ENCODE data around the gene CACNG5. TPM values are rescaled to one million over a fixed set of nuclear protein-coding genes. Genes with fewer than 3 reads are reported as not detected.

Gene CACNG5
- total and polyA plus RNA-seq, 7 donors, result 1.1 TPM; not detected in 6

DNA sequence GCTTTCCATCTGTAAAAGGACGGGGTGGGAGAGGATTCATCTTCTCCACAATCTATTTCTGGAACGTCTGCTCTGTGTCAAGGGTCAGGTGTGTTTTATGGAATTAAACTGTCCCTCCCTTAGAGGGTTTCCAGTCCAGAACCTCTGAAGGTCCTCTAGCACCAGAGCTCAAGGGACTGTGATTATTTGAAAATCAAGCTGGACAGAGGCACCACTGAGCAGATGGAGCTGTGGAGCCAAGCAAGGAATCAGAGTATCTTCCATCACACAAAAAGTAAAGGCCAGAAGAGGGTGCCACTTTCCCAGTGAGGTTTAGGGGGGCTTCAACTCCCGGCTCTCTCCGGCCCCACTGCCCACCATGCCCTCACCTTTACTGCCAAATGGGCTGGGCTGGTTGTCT lies 6.8 kb downstream of the CACNG5 start:
- H3K27me3 ChIP-seq, result peaks cover 0 to 16% (median under 1%) of the 10 kb centered on the region in 3 donors
- H3K36me3 ChIP-seq, result no peaks in the 10 kb centered on the region
- TF ChIP-seq, protein P1, sequence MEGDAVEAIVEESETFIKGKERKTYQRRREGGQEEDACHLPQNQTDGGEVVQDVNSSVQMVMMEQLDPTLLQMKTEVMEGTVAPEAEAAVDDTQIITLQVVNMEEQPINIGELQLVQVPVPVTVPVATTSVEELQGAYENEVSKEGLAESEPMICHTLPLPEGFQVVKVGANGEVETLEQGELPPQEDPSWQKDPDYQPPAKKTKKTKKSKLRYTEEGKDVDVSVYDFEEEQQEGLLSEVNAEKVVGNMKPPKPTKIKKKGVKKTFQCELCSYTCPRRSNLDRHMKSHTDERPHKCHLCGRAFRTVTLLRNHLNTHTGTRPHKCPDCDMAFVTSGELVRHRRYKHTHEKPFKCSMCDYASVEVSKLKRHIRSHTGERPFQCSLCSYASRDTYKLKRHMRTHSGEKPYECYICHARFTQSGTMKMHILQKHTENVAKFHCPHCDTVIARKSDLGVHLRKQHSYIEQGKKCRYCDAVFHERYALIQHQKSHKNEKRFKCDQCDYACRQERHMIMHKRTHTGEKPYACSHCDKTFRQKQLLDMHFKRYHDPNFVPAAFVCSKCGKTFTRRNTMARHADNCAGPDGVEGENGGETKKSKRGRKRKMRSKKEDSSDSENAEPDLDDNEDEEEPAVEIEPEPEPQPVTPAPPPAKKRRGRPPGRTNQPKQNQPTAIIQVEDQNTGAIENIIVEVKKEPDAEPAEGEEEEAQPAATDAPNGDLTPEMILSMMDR (IDR thresholded peaks at IDR 0.05), result no peak
- no peak for TF ChIP-seq POLR2AphosphoS5 (IDR thresholded peaks at IDR 0.05)
- TF ChIP-seq POLR2A (IDR thresholded peaks at IDR 0.05), result no peak
- TF ChIP-seq EP300 (IDR thresholded peaks at IDR 0.05), result no peak
- no peaks in the 10 kb centered on the region for H3K9me3 ChIP-seq
- H3K27ac ChIP-seq, result no peak overlapping the region
- H3K4me3 ChIP-seq, result no peak overlapping the region
- WGBS, 2 donors, result 55 to 71% methylated on average over 3 to 4 of the region's 4 CpGs
- no peaks in the 10 kb centered on the region for H3K4me1 ChIP-seq
- intact Hi-C loops (cut with DNase I), result no loop called here
- DNase-seq, result no peak

DNA sequence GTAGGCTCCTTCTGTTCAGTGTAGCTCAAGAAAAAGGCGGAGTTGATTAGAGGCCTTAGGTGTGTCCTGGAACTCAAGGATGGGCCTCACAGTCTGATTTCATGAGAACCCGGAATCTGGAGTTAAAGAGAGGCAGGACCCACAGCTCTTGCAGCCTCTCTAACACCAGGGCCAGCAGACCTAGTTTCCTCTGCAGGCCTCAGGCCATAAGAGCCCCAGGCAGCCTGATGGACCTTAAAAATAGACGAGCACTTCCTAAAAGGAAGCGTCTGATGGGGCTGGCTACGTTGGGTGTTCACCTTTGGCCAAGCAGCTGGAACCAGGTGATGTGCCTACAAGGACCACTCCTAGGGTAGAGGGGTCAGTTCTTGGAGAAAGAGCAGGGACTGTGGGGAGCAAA lies 7.6 kb downstream of the CACNG5 start:
- intact Hi-C loops (cut with DNase I), result no loop called here
- WGBS, 2 donors, result 74 to 78% methylated on average over 5 of the region's 5 CpGs

DNA sequence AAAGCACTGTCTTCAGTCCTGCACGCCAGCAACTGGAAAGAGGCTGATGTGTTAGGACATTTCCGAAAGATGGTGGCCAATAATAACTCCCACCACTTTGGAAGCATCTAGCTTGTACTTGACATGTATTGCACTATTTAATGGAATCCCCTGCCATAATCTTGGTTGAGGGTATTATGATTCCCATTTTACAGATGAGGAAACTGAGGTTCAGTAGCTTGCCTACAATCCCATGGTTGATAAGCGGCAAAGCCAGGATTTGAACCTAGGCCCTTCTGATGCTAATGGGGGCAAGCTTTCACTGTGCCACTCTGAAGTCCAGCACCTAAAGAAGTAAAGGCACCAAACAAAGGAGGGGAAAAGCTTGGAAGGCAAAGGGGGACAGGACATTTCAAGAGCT lies 8.0 kb downstream of the CACNG5 start:
- H3K36me3 ChIP-seq, result no peaks in the 10 kb centered on the region
- no peak for DNase-seq
- no peaks in the 10 kb centered on the region for H3K9me3 ChIP-seq
- no peaks in the 10 kb centered on the region for H3K4me1 ChIP-seq
- intact Hi-C loops (cut with DNase I), result no loop called here
- H3K27ac ChIP-seq, result no peak overlapping the region
- no peak overlapping the region for H3K4me3 ChIP-seq
- peaks cover 0 to 6% (median 0%) of the 10 kb centered on the region in 3 donors for H3K27me3 ChIP-seq
- TF ChIP-seq POLR2AphosphoS5 (IDR thresholded peaks at IDR 0.05) (no peak), POLR2A (IDR thresholded peaks at IDR 0.05) (no peak), EP300 (IDR thresholded peaks at IDR 0.05) (no peak)
- TF ChIP-seq, protein P1 (IDR thresholded peaks at IDR 0.05), result no peak
- WGBS, 2 donors, result 95 to 97% methylated on average over 3 of the region's 3 CpGs

More for the DNA sequence above, 7.6 kb downstream of the CACNG5 start:
- Histone ChIP-seq H3K27ac (no peak overlapping the region), H3K4me1 (no peaks in the 10 kb centered on the region), H3K4me3 (no peak overlapping the region), H3K9me3 (no peaks in the 10 kb centered on the region), H3K27me3 (peaks cover 0 to 11% (median 0%) of the 10 kb centered on the region in 3 donors), H3K36me3 (no peaks in the 10 kb centered on the region)
- no peak for DNase-seq
- TF ChIP-seq, protein P1 (IDR thresholded peaks at IDR 0.05), result no peak
- no peak for TF ChIP-seq POLR2A (IDR thresholded peaks at IDR 0.05)
- no peak for TF ChIP-seq POLR2AphosphoS5 (IDR thresholded peaks at IDR 0.05)
- TF ChIP-seq EP300 (IDR thresholded peaks at IDR 0.05), result no peak

DNA sequence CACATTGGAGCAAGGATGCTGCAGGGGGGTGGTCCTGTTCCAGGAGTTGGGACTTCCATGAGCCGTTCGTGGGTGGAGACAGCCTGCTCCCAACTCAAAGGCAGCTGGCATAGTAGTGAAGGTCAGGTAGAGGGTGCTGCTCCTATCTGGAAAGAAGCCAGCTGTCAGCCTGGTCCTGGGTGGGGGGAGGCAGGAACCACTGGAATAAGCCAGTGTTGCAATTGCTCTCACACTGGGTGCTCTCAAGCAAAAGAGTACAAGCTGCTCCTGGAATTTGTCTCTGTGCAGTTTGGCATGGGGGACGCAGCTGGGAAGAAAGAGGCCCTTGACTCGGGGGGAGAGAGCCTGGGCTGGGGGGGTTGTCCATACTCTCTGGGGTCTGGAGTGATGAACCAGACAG lies 8.7 kb downstream of the CACNG5 start:
- Histone ChIP-seq H3K27me3 (peaks cover 0 to 6% (median 0%) of the 10 kb centered on the region in 3 donors), H3K9me3 (no peaks in the 10 kb centered on the region), H3K36me3 (no peaks in the 10 kb centered on the region), H3K4me1 (no peaks in the 10 kb centered on the region), H3K4me3 (no peak overlapping the region), H3K27ac (no peak overlapping the region)
- WGBS, 2 donors, result 64 to 80% methylated on average over 4 of the region's 4 CpGs
- no peak for DNase-seq
- intact Hi-C loops (cut with DNase I), result no loop called here
- TF ChIP-seq POLR2A (IDR thresholded peaks at IDR 0.05), result no peak
- TF ChIP-seq, protein P1 (IDR thresholded peaks at IDR 0.05), result no peak
- no peak for TF ChIP-seq EP300 (IDR thresholded peaks at IDR 0.05)
- TF ChIP-seq POLR2AphosphoS5 (IDR thresholded peaks at IDR 0.05), result no peak

DNA sequence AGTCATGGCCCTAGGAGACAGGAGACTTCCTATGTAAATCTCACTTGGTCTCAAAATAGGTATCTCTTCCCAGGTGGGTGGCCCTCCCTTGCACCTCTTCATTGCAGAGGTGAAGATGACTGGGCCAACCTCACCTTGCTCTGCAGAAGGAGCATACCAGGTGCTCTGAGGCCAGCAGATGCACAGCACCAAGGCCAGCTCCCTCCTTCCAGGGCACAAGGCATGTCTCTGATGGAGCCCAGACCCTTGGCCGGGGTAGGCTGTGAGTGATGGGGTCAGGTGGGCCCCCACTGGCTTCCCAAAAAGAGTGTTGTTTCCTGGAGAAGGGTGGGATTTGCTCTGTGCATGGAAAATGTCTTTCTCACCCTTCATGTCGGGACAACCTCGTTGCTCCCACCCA lies 12.8 kb downstream of the CACNG5 start:
- TF ChIP-seq POLR2A (IDR thresholded peaks at IDR 0.05) (no peak), EP300 (IDR thresholded peaks at IDR 0.05) (no peak), POLR2AphosphoS5 (IDR thresholded peaks at IDR 0.05) (no peak)
- TF ChIP-seq, protein P1 (IDR thresholded peaks at IDR 0.05), result no peak
- 63 to 87% methylated on average over 3 of the region's 3 CpGs for WGBS, 2 donors
- intact Hi-C loops (cut with DNase I), result no loop called here

More for the DNA sequence above, 12.8 kb downstream of the CACNG5 start:
- Histone ChIP-seq H3K36me3 (no peaks in the 10 kb centered on the region), H3K4me1 (no peaks in the 10 kb centered on the region), H3K4me3 (no peak overlapping the region), H3K9me3 (no peaks in the 10 kb centered on the region), H3K27ac (no peak overlapping the region), H3K27me3 (no peaks in the 10 kb centered on the region)
- no peak for DNase-seq

Data from sigmoid colon (tissue), 7 donors.